Endodermal cell (in vitro differentiated cells): Measurements from ENCODE around the gene HAPLN2. TPM values are rescaled to one million over a fixed set of nuclear protein-coding genes. Genes with fewer than 3 reads are reported as not detected.

Experiments used
- DNase-seq: peaks from one replicate; pipeline ENCODE4 v3.0.0-alpha.2; 2017
- H3K27ac ChIP-seq: 2 replicates; pipeline ENCODE4 v1.5.1; 2013; ENCODE audit warnings: mild to moderate bottlenecking, low read depth, low read length, moderate library complexity
- H3K27me3 ChIP-seq: 2 replicates; pipeline ENCODE4 v1.6.1; 2013; ENCODE audit warnings: mild to moderate bottlenecking, low read length, moderate library complexity; ENCODE audit not compliant: insufficient read depth, control insufficient read depth, poor library complexity, severe bottlenecking
- H3K36me3 ChIP-seq: 2 replicates; pipeline ENCODE4 v1.7.0; 2013; ENCODE audit warnings: mild to moderate bottlenecking, low read length, moderate library complexity; ENCODE audit not compliant: control insufficient read depth, insufficient read depth
- H3K4me1 ChIP-seq: one replicate; pipeline ENCODE4 v1.7.0; 2013; ENCODE audit warnings: low read length; ENCODE audit not compliant: control insufficient read depth, insufficient read depth
- H3K4me3 ChIP-seq: 2 replicates; pipeline ENCODE4 v1.5.1; 2013; ENCODE audit warnings: mild to moderate bottlenecking, low read length, moderate library complexity
- H3K9ac ChIP-seq: 2 replicates; pipeline ENCODE4 v1.6.1; 2013; ENCODE audit warnings: mild to moderate bottlenecking, low read length, moderate library complexity; ENCODE audit not compliant: poor library complexity, severe bottlenecking; ENCODE audit errors: extremely low read depth
- H3K9me3 ChIP-seq: 2 replicates; pipeline ENCODE4 v1.6.1; 2013; ENCODE audit warnings: mild to moderate bottlenecking, low read length, moderate library complexity; ENCODE audit not compliant: control insufficient read depth
- H3K27ac Mint-ChIP-seq: 2 replicates; pipeline ENCODE4 v1.8.0; 2020; ENCODE audit warnings: mixed read lengths
- H3K27me3 Mint-ChIP-seq: 2 replicates; pipeline ENCODE4 v1.8.0; 2021; ENCODE audit warnings: mild to moderate bottlenecking, mixed read lengths; ENCODE audit not compliant: insufficient read depth
- H3K36me3 Mint-ChIP-seq: 2 replicates; pipeline ENCODE4 v1.8.0; 2020; ENCODE audit warnings: low read depth, mixed read lengths
- H3K4me1 Mint-ChIP-seq: 2 replicates; pipeline ENCODE4 v1.8.0; 2020; ENCODE audit warnings: mixed read lengths
- H3K4me3 Mint-ChIP-seq: 2 replicates; pipeline ENCODE4 v1.8.0; 2020; ENCODE audit warnings: mild to moderate bottlenecking, moderate library complexity, mixed read lengths
- H3K9me3 Mint-ChIP-seq: 2 replicates; pipeline ENCODE4 v1.8.0; 2020; ENCODE audit warnings: mild to moderate bottlenecking, mixed read lengths
- CTCF ChIP-seq: fragments of 200-600 bp; sonication (generic); conservative IDR thresholded peaks from 2 replicates; pipeline ENCODE4 v1.5.0; 2021; ENCODE audit warnings: antibody characterized with exemption, mild to moderate bottlenecking
- WGBS, 2 experiments: methylation state at CpG; one replicate each; pipeline versions ENCODE4 v1.1.5 to v1.1.7; 2013; ENCODE audit warnings: missing lambda C conversion rate in 2 of 2, mixed read lengths in 1 of 2; ENCODE audit not compliant: insufficient coverage in 1 of 2, insufficient read length in 1 of 2; 5-methylcytosine and 5-hydroxymethylcytosine counted together
- total RNA-seq, 2 donors: library from RNA; stranded (reverse); fragmentation: NEBNext Ultra II Directional in 1 of 2; extraction: Animal tissue kit (Norgen Biotek cat#: 25700) in 1 of 2; gene quantifications; 2 replicates in 1 of 2; 3 replicates in 1 of 2; pipeline ENCODE4 v1.2.1, GENCODE V29; 2021

Gene HAPLN2
- total RNA-seq, 2 donors from 2014 or later: 0.42 to 2.8 TPM

DNA sequence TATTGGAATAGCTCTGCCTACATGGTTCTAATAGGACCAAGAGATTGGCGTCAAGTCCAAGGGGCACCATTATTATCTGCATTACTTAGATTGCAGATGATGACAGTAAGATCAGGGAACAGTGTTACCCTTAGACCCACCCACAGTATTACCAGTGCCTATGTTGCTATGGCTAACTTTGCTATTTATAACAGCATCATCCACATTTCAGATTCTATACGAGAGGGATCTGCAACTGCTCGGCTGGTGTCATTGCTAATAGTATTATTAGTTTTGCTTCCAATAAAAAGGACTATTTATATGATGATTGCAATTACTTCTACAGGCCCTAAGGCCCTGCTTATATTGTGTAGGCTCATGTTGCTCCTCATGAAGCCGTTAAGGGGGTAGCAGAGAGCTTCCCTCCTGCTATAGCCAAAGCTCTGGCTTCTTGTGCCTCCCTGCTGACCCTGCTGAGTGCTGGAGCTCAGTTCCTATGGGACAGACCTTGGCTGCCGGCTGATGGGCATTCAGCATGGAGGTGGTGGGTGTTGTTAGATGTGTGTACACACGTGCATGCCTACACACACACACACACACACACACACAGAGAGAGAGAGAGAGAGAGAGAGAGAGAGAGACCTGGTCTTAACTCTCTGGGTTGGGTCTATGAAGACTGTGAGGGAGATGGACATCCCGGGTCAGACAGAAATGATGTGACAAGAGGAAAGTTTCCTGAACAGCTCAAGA is 24.0 kb downstream of the HAPLN2 start:
- Histone ChIP-seq H3K4me1 (no peaks in the 10 kb centered on the region), H3K9me3 (no peaks in the 10 kb centered on the region)

DNA sequence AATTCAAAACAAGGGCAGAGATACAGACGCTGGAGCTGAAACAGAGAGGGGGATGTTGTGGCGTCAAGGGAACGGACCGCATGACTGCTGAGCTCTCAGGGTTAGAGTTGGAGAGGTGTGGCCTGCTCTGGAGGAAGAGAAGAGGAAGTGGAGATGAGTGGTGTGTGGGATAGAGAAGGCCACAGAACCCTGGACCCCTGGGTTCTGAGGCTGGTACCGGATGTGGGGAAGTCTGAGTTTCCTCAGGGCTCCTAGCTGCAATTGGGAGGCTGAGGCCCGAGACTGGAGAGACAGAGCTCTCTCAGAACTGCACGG is 24.5 kb downstream of the HAPLN2 start:
- 84 to 88% methylated on average over 3 to 7 of the region's 7 CpGs for WGBS, 2 experiments
- H3K27ac ChIP-seq: no peak overlapping the region
- H3K4me3 Mint-ChIP-seq: no peak overlapping the region
- H3K27me3 Mint-ChIP-seq: peaks cover 99% of the 10 kb centered on the region
- no peak overlapping the region for H3K4me3 ChIP-seq
- H3K27ac Mint-ChIP-seq: no peak overlapping the region
- H3K27me3 ChIP-seq: peaks cover 99% of the 10 kb centered on the region
- H3K9me3 Mint-ChIP-seq: no peaks in the 10 kb centered on the region
- H3K9ac ChIP-seq: no peak overlapping the region
- H3K4me1 Mint-ChIP-seq: peaks cover 8% of the 10 kb centered on the region
- H3K9me3 ChIP-seq: no peaks in the 10 kb centered on the region
- H3K4me1 ChIP-seq: no peaks in the 10 kb centered on the region
- no peaks in the 10 kb centered on the region for H3K36me3 ChIP-seq
- DNase-seq: no peak
- no peak for TF ChIP-seq CTCF
- H3K36me3 Mint-ChIP-seq: no peaks in the 10 kb centered on the region

More for the DNA sequence above, 24.0 kb downstream of the HAPLN2 start:
- H3K9me3 Mint-ChIP-seq: no peaks in the 10 kb centered on the region
- no peak for TF ChIP-seq CTCF
- peaks cover 99% of the 10 kb centered on the region for H3K27me3 Mint-ChIP-seq
- peak overlapping the region; percentile 55 for H3K4me3 Mint-ChIP-seq
- H3K36me3 Mint-ChIP-seq: no peaks in the 10 kb centered on the region
- H3K27ac ChIP-seq: no peak overlapping the region
- H3K4me3 ChIP-seq: no peak overlapping the region
- no peak for DNase-seq
- H3K9ac ChIP-seq: no peak overlapping the region
- H3K36me3 ChIP-seq: no peaks in the 10 kb centered on the region
- H3K27me3 ChIP-seq: peaks cover 99% of the 10 kb centered on the region
- H3K4me1 Mint-ChIP-seq: peaks cover 6% of the 10 kb centered on the region
- H3K27ac Mint-ChIP-seq: no peak overlapping the region
- WGBS, 2 experiments: 39 to 65% methylated on average over 2 to 3 of the region's 7 CpGs

- no peak overlapping the region for H3K4me3 ChIP-seq
- H3K36me3 ChIP-seq: no peaks in the 10 kb centered on the region
- DNase-seq: no peak
- Mint-ChIP-seq H3K36me3 (no peaks in the 10 kb centered on the region), H3K4me1 (peaks cover 12% of the 10 kb centered on the region), H3K27me3 (peaks cover 99% of the 10 kb centered on the region), H3K27ac (no peak overlapping the region), H3K9me3 (no peaks in the 10 kb centered on the region), H3K4me3 (no peak overlapping the region)
- WGBS, 2 experiments: 87 to 100% methylated on average over 1 to 3 of the region's 3 CpGs
- H3K27me3 ChIP-seq: peaks cover 97% of the 10 kb centered on the region
- no peaks in the 10 kb centered on the region for H3K9me3 ChIP-seq
- H3K27ac ChIP-seq: no peak overlapping the region
- TF ChIP-seq CTCF: no peak
- no peaks in the 10 kb centered on the region for H3K4me1 ChIP-seq
- no peak overlapping the region for H3K9ac ChIP-seq
These were observed 24.9 kb downstream of the HAPLN2 start for GRCh38 chr1:156644146-156644545.
